PC-9 (cell line): ENCODE measurements around the gene HABP4. TPM values are rescaled to one million over a fixed set of nuclear protein-coding genes. Genes with fewer than 3 reads are reported as not detected.

Experiments
- BruUV-seq: library from RNA; stranded (reverse); fragments of 400-500 nt; replicated peaks from 2 replicates; lab custom pipeline; 2021; lab: Mats Ljungman, UMichigan
- CTCF ChIA-PET: fragments of 300-600 bp; sonication (Branson Sonifier 250); formaldehyde crosslinking; loops from one replicate; lab custom pipeline; 2022; ENCODE audit warnings: antibody characterized with exemption; lab: Charles Lee
- POLR2A ChIA-PET: fragments of 300-600 bp; sonication (Branson Sonifier 250); formaldehyde crosslinking; loops from one replicate; lab custom pipeline; 2022; ENCODE audit warnings: antibody characterized with exemption; ENCODE audit not compliant: unreplicated experiment; lab: Charles Lee
- DNase-seq, 2 experiments: peaks; one replicate each; pipeline versions ENCODE4 v3.0.0 to v3.0.0-alpha.2; 2015 to 2022; ENCODE audit warnings: mixed read lengths in 1 of 2
- H2AFZ ChIP-seq: fragments of 200-600 bp; sonication (generic); 2 replicates; pipeline ENCODE4 v1.8.1; 2017; ENCODE audit warnings: antibody characterized with exemption
- H3F3A ChIP-seq: fragments of 200-600 bp; sonication (generic); 2 replicates; pipeline ENCODE4 v1.8.1; 2017; ENCODE audit warnings: antibody characterized with exemption, mild to moderate bottlenecking, low read depth; ENCODE audit not compliant: insufficient read depth
- H3K27ac ChIP-seq: fragments of 200-600 bp; sonication (generic); 2 replicates; pipeline ENCODE4 v1.6.1; 2016; ENCODE audit warnings: mixed run types
- H3K27me3 ChIP-seq: fragments of 200-600 bp; sonication (generic); 2 replicates; pipeline ENCODE4 v1.6.1; 2016; ENCODE audit warnings: low read depth, mixed run types; ENCODE audit not compliant: insufficient read depth
- H3K36me3 ChIP-seq: fragments of 200-600 bp; sonication (generic); 2 replicates; pipeline ENCODE4 v1.6.1; 2016; ENCODE audit warnings: low read depth, mixed run types
- H3K4me1 ChIP-seq: fragments of 200-600 bp; sonication (generic); replicated peaks from 2 replicates; pipeline ENCODE4 v1.6.1; 2016; ENCODE audit warnings: mixed run types; ENCODE audit not compliant: insufficient read depth
- H3K4me2 ChIP-seq: fragments of 200-600 bp; sonication (generic); 2 replicates; pipeline ENCODE4 v1.6.1; 2017; ENCODE audit warnings: mixed run types
- H3K4me3 ChIP-seq: fragments of 200-600 bp; sonication (generic); 2 replicates; pipeline ENCODE4 v1.6.1; 2016; ENCODE audit warnings: mixed run types
- H3K79me2 ChIP-seq: fragments of 200-600 bp; sonication (generic); 2 replicates; pipeline ENCODE4 v1.6.1; 2017; ENCODE audit warnings: low read depth, mixed run types
- H3K9me2 ChIP-seq: fragments of 200-600 bp; sonication (generic); 2 replicates; pipeline ENCODE4 v1.8.1; 2017; ENCODE audit warnings: mild to moderate bottlenecking; ENCODE audit not compliant: insufficient read depth
- H3K9me3 ChIP-seq: fragments of 200-600 bp; sonication (generic); 2 replicates; pipeline ENCODE4 v1.8.1; 2016; ENCODE audit warnings: low read depth; ENCODE audit not compliant: insufficient read depth
- H4K20me1 ChIP-seq: fragments of 200-600 bp; sonication (generic); 2 replicates; pipeline ENCODE4 v1.8.1; 2017; ENCODE audit not compliant: insufficient read depth
- EZH2 ChIP-seq: fragments of 200-600 bp; sonication (generic); IDR thresholded peaks from 2 replicates; pipeline ENCODE4 v1.8.0; 2017; ENCODE audit warnings: antibody characterized with exemption, low read depth
- intact Hi-C: fragments of 100-400 bp; cut with micrococcal nuclease; formaldehyde crosslinking; loops from one replicate; pipeline ENCODE4 v1.10.0; 2022; ENCODE audit not compliant: unreplicated experiment
- total RNA-seq: library from RNA; stranded (reverse); gene quantifications from 2 replicates; pipeline ENCODE4 v1.2.3, GENCODE V29; 2021
- TF ChIP-seq, protein P1 (sequence below): fragments of 200-600 bp; sonication (generic); conservative IDR thresholded peaks from 2 replicates; pipeline ENCODE4 v1.6.1; 2017; ENCODE audit warnings: mixed run types, antibody characterized with exemption, mild to moderate bottlenecking, moderate library complexity

The HABP4 gene
- total RNA-seq, 1 experiment from 2014 or later = 8.1 TPM

DNA sequence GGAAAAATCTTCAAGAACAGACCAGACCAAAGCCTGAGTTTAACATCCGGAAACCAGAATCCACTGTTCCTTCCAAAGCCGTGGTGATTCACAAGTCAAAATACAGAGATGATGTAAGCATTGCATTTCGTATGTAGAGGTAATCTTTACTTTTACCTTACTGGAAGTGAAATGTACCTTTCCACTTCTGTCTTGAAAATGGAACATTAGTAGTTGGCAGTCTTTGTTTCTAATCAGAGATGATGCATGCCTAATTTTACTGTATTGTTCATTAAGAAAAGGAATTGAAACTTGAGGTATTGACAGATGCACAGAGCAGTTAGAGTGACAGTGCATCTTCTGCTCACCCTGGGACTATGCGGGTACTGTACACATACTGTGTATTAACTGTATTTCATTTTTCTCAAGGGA lies 34.6 kb downstream of the HABP4 start:
- DNase-seq = no peak
- H3K79me2 ChIP-seq = no peaks in the 10 kb centered on the region
- no peaks in the 10 kb centered on the region for H3K36me3 ChIP-seq
- H2AFZ ChIP-seq = no peak overlapping the region
- ChIA-PET CTCF (no interaction called here), POLR2A (no interaction called here)
- H3K27ac ChIP-seq = no peak overlapping the region
- BruUV-seq = no TSS peak
- no peaks in the 10 kb centered on the region for H3K9me2 ChIP-seq
- H3K4me1 ChIP-seq = peaks cover 17% of the 10 kb centered on the region
- peaks cover 6% of the 10 kb centered on the region for H3F3A ChIP-seq
- intact Hi-C loops = no loop called here
- TF ChIP-seq EZH2 = no peak
- TF ChIP-seq, protein P1, sequence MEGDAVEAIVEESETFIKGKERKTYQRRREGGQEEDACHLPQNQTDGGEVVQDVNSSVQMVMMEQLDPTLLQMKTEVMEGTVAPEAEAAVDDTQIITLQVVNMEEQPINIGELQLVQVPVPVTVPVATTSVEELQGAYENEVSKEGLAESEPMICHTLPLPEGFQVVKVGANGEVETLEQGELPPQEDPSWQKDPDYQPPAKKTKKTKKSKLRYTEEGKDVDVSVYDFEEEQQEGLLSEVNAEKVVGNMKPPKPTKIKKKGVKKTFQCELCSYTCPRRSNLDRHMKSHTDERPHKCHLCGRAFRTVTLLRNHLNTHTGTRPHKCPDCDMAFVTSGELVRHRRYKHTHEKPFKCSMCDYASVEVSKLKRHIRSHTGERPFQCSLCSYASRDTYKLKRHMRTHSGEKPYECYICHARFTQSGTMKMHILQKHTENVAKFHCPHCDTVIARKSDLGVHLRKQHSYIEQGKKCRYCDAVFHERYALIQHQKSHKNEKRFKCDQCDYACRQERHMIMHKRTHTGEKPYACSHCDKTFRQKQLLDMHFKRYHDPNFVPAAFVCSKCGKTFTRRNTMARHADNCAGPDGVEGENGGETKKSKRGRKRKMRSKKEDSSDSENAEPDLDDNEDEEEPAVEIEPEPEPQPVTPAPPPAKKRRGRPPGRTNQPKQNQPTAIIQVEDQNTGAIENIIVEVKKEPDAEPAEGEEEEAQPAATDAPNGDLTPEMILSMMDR = no peak
- no peaks in the 10 kb centered on the region for H4K20me1 ChIP-seq
- no peak overlapping the region for H3K4me2 ChIP-seq
- H3K4me3 ChIP-seq = no peak overlapping the region
- no peaks in the 10 kb centered on the region for H3K9me3 ChIP-seq
- no peaks in the 10 kb centered on the region for H3K27me3 ChIP-seq

DNA sequence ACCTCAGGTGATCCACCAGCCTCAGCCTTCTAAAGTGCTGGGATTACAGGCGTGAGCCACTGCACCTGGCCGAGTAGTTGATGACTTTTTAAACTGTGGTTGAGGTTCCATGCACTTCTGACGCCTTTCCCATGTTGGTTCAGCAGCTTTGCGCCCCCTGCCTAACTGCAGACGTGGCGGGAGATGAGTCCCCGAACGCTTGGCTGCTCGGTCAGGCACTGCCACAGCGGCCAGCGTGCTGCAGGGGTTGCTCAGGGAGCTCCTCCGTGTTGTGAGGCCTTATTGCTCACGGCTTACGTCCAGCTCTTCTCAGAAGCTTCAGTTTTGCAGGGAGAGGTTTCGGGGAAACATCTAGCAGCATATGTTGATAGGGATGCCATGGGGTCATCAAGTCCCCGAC lies 35.3 kb downstream of the HABP4 start:
- no peaks in the 10 kb centered on the region for H3K9me2 ChIP-seq
- no peaks in the 10 kb centered on the region for H4K20me1 ChIP-seq
- H3K27ac ChIP-seq = no peak overlapping the region
- ChIA-PET CTCF (no interaction called here), POLR2A (no interaction called here)
- no TSS peak for BruUV-seq
- no peak for DNase-seq
- intact Hi-C loops = no loop called here
- peaks cover 6% of the 10 kb centered on the region for H3F3A ChIP-seq
- H3K36me3 ChIP-seq = no peaks in the 10 kb centered on the region
- no peak overlapping the region for H2AFZ ChIP-seq
- no peaks in the 10 kb centered on the region for H3K79me2 ChIP-seq
- H3K4me1 ChIP-seq = peaks cover 17% of the 10 kb centered on the region
- no peak overlapping the region for H3K4me3 ChIP-seq
- no peaks in the 10 kb centered on the region for H3K9me3 ChIP-seq
- no peak overlapping the region for H3K4me2 ChIP-seq
- H3K27me3 ChIP-seq = no peaks in the 10 kb centered on the region
- TF ChIP-seq, protein P1 = no peak
- TF ChIP-seq EZH2 = no peak

DNA sequence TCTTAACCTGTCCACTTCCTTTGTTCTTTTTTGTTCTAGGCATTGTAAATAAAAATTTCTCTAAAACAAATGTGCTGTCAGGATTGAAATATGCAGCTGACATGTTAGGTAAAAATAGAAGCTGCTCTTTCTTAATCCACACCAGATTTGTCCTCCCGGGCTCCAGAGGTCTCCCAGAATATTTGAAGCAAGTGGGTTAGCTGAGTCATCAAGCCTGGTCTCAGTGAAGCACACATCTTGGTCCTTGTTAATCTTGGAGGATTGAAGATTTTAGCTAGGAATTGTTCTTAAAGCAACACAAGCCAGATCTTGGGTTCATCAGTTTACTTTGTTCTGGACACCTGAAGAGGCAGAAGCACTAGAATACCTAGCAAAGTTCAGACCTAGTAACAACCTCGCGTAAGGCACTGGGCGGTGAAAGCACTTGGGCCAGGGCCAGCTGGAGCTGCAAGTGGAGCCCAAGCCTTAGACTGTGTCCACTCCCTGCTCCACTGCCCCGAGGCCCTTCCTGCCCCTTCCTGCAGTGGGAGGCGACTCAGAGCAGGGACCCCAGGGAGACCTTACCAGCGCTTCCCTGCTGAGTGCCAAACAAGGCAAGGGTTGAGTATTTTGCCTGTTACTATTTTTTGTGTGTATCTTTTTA lies 36.5 kb downstream of the HABP4 start:
- ChIA-PET CTCF (interaction anchor here (0.6 kb wide), 1 partner anchor 54 kb away, joined by 3 read pairs; no protein-coding TSS in a partner anchor), POLR2A (no interaction called here)
- H3K36me3 ChIP-seq = no peaks in the 10 kb centered on the region
- no peak overlapping the region for H3K4me3 ChIP-seq
- no peaks in the 10 kb centered on the region for H4K20me1 ChIP-seq
- intact Hi-C loops = no loop called here
- H2AFZ ChIP-seq = no peak overlapping the region
- no peak overlapping the region; the same call in 1 of the 2 replicates for H3K4me2 ChIP-seq
- DNase-seq = peak in 1 of 2 experiments; percentile 50
- H3K27ac ChIP-seq = peak overlapping the region; percentile 30; the same call in 1 of the 2 replicates
- H3K9me3 ChIP-seq = no peaks in the 10 kb centered on the region
- peaks cover 17% of the 10 kb centered on the region for H3K4me1 ChIP-seq
- H3K27me3 ChIP-seq = no peaks in the 10 kb centered on the region
- BruUV-seq = no TSS peak
- H3K9me2 ChIP-seq = no peaks in the 10 kb centered on the region
- H3F3A ChIP-seq = peaks cover 6% of the 10 kb centered on the region
- no peaks in the 10 kb centered on the region for H3K79me2 ChIP-seq
- TF ChIP-seq EZH2 = no peak
- TF ChIP-seq, protein P1 = no peak
